ENCODE measurements around the gene CLIP4.

Gene CLIP4

GRCh38 chr2:29193681-29194080 is 78.5 kb downstream of the CLIP4 start:
- DNase-seq: no peak

GRCh38 chr2:29195796-29196195 is 80.6 kb downstream of the CLIP4 start:
- DNase-seq: no peak

- peak; percentile 78 for DNase-seq
These were observed 81.9 kb downstream of the CLIP4 start for GRCh38 chr2:29196792-29197788.

GRCh38 chr2:29201979-29202378 is 86.8 kb downstream of the CLIP4 start:
- no peak for DNase-seq

- DNase-seq: no peak
These were observed 87.7 kb downstream of the CLIP4 start for GRCh38 chr2:29202819-29203495.

DNA sequence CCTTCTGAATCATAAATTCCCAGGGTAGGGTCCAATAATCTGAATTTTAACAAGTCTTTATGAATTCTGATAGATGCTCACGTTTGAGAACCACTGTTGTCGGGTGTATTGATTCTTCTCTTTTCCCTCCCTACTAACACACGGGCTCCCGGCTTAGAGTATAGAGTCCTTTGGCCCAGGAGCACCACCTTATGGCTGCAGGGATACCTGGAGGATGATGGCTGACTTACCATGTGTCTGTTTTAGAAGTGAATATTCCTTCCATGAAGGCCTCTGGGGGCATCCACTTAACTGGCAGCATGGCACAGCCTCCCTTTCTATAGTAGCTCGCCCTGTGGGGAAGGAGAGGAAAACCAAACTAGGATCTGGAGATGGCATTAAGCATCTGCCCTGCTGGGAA is 91.7 kb downstream of the CLIP4 start:
- no peak for DNase-seq

DNA sequence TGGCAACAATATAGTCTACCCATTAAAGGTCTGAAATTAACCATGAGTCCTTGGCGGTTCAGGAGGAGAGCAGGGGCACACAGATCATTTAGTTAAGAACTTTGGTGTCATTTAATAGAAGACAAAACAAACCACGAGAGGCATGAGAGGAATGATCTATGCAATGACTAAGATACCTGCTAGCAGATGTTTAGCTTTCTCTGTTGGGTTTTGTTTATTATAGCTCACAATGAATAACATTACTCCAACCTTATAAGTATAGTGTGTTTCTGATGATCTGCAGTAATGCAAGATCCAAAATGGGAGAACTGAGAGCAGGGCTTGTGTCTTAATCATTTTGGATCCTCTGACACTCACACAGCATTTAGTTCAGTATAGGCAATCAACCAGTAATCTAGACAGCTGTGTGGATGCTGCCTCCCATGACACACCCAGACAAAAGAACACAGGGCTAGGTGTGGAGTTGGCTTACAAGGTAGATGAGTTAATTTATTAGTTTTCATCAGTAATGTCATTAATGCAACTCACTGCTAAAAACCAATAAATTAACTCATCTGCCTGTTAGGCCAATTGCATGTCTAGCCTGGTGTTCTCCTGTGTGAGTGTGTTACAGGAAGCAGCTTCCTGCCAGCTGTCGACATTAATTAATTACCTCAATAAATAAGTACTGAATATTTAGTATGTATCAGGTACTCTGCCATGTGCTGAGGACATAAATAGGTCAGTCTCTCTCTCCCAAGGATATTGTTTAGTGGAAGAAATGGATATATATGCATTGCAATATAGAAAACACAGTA is 92.3 kb downstream of the CLIP4 start:
- no peak for DNase-seq

- DNase-seq: no peak
These were observed 94.3 kb downstream of the CLIP4 start for GRCh38 chr2:29209551-29209950.

- no peak for DNase-seq
These were observed 96.8 kb downstream of the CLIP4 start for GRCh38 chr2:29212009-29212408.

DNA sequence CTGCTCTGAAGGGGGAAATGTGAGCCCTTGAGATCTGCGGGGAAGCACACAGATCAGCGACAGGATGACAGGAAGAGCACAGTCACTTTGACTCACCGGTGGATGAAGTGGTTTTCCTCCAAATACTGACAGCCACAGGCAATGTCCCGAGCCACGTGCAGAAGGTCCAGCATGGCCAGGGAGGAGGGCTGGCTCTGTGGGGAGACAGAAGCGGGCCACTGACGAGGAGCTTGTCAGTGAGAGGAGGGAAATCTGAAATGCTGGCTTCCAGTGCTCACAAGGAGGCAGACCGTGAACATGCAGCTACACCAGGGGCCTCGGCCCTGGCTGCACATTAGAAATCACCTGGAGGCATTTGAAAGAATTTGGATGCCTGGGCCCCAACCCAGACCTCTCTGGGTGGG is 98.7 kb downstream of the CLIP4 start:
- no peak for DNase-seq

DNA sequence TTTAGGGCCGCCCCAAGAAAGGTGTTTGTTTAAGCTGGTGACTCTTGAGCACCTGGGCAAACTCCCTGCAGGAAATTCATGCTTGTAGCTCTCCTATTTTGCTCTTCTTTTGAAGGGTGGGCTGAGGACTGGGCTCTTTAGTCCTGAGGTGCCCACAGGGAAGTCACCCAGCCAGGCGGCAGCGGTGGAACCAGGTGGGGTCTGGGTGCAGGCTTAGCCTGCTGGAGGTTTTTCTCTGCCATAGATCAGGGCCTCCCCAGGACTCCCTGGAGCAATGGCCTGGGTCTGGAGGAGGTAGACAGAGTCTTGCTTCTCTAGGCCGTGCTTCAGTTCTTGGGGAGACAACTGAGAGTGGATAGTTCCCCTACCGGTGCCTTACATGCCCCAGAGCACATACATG is 99.9 kb downstream of the CLIP4 start:
- DNase-seq: no peak

GRCh38 chr2:29215739-29216608 is 100.8 kb downstream of the CLIP4 start:
- DNase-seq: no peak

DNA sequence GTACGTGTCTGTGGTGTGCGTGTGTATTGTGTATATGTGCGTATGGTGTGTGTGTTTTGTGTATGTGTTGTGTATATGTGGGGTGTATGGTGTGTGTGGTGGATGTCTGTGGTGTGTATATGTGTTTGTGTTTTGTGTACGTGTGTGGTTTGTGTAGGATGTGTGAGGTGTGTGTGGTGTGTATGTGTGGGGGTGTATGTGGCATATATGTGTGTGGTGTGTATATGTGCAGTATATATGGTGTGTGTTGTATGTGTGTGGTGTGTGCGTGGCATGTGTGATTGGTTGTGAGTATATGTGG is 101.3 kb downstream of the CLIP4 start:
- DNase-seq: no peak

- no peak for DNase-seq
These were observed 102.9 kb downstream of the CLIP4 start for GRCh38 chr2:29218071-29218470.

DNA sequence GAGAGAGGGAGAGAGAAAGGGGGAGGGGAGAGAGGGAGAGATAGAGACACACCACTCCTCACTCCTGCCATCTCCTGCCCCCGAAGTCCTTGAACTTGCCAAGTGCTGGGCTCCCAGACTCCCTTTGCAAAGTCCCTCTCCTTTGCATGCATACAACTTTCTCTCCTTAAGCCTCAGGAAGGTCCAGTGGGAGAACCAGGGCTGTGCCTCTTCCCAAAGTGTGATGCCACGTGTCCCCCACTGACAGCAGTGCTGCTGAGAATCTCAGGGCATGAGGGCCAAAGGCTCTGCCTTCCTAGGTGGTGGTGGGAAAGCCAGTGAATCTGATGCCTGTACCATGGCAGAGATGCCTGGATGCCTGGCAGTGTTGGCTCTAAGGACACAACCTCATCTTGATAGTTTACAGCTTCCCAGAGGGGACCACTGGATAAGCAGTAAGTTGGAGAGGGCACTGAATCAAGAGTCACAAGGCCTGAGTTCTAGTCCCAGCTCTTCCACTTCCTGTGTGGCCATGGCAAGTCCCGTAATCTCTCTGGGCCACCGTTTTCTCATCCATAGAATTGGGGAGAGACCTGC is 103.4 kb downstream of the CLIP4 start:
- DNase-seq: no peak

DNA sequence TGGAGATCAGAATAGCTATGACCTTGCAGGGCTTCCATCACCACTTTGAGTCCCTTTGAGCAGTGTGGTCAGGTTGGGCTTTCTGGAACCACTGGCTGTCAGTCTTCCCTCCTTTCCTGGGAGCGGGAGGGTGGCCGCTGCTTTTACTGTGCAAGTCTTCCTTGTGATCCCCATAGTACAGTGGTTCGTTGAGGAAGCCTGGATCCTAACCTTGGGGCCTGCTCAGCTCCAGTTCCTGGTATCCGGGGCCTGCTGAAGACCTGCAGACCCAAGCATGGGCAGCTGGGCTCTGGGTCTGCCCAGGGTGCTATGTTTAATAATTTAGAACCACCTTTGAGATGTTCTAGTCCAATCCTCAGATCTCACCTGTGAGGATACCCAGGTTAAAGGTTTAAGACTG is 104.2 kb downstream of the CLIP4 start:
- DNase-seq: no peak

DNA sequence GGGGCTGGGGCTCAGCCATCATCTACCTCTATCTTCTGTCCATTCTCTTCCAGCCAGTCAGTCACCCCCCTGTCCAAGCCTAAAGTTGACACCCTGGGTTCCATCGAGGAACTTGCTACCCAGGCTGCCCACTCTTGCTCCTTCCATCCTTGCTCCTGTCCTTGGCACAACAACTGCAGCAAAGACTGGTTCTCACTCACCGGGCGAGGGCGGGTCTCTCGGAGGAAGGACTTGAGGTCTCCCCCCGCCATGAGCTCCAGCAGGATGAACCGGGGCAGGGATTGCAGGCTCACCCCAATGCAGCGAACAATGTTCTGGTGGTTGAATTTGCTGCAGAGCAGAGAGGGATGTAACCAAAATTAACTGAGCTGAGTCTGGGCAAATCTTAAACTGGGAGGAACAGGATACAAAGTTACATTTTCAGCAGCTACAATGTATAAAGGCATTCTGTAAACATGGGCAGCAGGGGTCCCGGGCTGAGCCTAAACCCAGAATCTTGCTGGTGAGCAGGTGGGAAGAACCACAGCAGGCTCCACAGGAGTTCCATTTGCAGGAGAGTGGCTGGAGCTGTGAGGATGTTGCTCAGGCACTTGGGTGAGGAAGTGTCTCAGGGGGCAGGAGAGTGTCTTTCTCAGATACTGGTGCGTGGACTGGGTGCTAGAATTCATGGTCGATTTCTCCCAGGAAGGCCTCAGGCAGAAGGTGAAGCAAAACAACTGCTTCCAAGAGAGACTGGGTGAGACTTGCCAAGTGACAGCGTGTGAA is 105.5 kb downstream of the CLIP4 start:
- no peak for DNase-seq

DNA sequence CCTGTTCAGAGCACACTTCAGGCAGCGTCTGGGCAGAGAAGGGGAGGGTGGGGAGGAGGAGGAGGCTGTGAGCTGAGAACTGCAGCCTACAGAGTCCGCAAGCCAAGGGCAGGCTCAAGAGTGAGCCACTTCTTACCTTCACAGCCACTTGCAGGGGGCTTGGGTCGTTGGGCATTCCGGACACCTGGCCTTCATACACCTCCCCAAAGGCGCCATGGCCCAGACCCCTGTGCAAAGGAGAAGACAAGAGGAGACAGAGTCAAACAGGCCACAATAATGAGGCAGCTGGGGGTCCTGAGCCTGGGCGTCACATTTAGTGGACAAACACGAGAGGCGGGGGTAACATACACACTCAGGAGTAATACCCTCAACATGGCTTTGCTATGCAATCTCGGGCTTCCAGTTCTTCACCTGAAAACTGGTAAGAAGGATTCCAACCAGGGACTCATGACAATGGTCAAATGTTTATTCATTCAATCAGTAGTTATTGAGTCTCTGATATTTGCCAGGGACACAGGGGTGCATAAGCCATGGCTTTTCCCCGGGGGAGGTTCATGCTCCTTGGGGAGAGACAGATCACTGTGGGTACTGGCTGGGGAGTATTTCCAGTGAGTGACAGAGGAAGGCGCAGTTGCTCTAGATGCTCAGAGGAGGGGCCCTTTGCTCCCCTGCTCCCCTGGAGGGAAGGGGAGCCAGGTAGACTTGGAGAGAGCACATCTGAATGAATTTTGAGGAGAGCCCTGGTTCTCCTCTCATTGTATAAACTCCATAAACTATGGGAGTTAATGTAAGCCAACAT is 107.4 kb downstream of the CLIP4 start:
- DNase-seq: no peak

- no peak for DNase-seq
These were observed 108.0 kb downstream of the CLIP4 start for GRCh38 chr2:29223257-29223656.
